Tibial nerve (tissue), 4 donors: ENCODE data around the gene SPATA16. TPM values are rescaled to one million over a fixed set of nuclear protein-coding genes. Genes with fewer than 3 reads are reported as not detected.

Experiments used
- DNase-seq, 2 donors: peaks; one replicate each; pipeline ENCODE4 v3.0.0-alpha.2; 2019; ENCODE audit warnings: low spot score in 2 of 2
- H3K27ac ChIP-seq, 4 donors: fragments of 200-600 bp; sonication (generic) in 3 of 4; one replicate each; pipeline ENCODE4 v1.5.1; 2017 to 2019; ENCODE audit warnings: mild to moderate bottlenecking in 1 of 4
- H3K27me3 ChIP-seq, 2 donors: fragments of 200-600 bp; sonication (generic) in 1 of 2; one replicate each; pipeline versions ENCODE4 v1.5.1 to v1.6.0; 2017 to 2019
- H3K36me3 ChIP-seq, 3 donors: fragments of 200-600 bp; sonication (generic); one replicate each; pipeline ENCODE4 v1.5.1; 2018 to 2019
- H3K4me1 ChIP-seq, 4 donors: fragments of 200-600 bp; sonication (generic) in 3 of 4; one replicate each; pipeline ENCODE4 v1.5.1; 2017 to 2019
- H3K4me3 ChIP-seq, 4 donors: fragments of 200-600 bp; sonication (generic) in 3 of 4; one replicate each; pipeline ENCODE4 v1.5.1; 2017 to 2019; ENCODE audit warnings: mild to moderate bottlenecking in 1 of 4, moderate library complexity in 1 of 4
- H3K9me3 ChIP-seq, 4 donors: fragments of 200-600 bp; sonication (generic) in 3 of 4; one replicate each; pipeline ENCODE4 v1.5.1; 2017 to 2019
- CTCF ChIP-seq, 5 experiments: fragments of 200-600 bp in 3 of 5; fragments of 450-650 bp in 2 of 5; sonication (generic) in 3 of 5; IDR thresholded peaks; one replicate each; pipeline ENCODE4 v1.5.1; 2016 to 2019; ENCODE audit warnings: antibody characterized with exemption in 5 of 5, mild to moderate bottlenecking in 3 of 5, moderate library complexity in 2 of 5
- EP300 ChIP-seq, 2 donors: sonication (generic); formaldehyde crosslinking; IDR thresholded peaks; one replicate each; pipeline ENCODE4 v1.6.1; 2017; ENCODE audit warnings: antibody characterized with exemption in 2 of 2, mild to moderate bottlenecking in 1 of 2
- POLR2A ChIP-seq, 2 donors: fragments of 450-650 bp; IDR thresholded peaks; one replicate each; pipeline ENCODE4 v1.6.1; 2017; ENCODE audit warnings: antibody characterized with exemption in 2 of 2, mild to moderate bottlenecking in 2 of 2, moderate library complexity in 2 of 2
- WGBS, 2 donors: methylation state at CpG; one replicate each; pipeline ENCODE4 v1.1.5; 2018; 5-methylcytosine and 5-hydroxymethylcytosine counted together
- total RNA-seq, 4 donors: library from RNA; depleted of rRNA; stranded (reverse); fragments of >200 nt; gene quantifications; one replicate each; pipeline ENCODE4 v1.1.0, GENCODE V29; 2016

SPATA16 gene
- total RNA-seq, 4 donors from 2014 or later, result not detected

GRCh38 chr3:172984914-172985313 lies 156.1 kb downstream of the SPATA16 start:
- Histone ChIP-seq H3K4me1 (no peaks in the 10 kb centered on the region), H3K27ac (no peak overlapping the region), H3K36me3 (no peaks in the 10 kb centered on the region), H3K9me3 (no peaks in the 10 kb centered on the region), H3K27me3 (no peaks in the 10 kb centered on the region), H3K4me3 (no peak overlapping the region)
- 88 to 97% methylated on average over 1 of the region's 1 CpG for WGBS, 2 donors
- no peak for DNase-seq
- TF ChIP-seq EP300 (IDR thresholded peaks at IDR 0.05) (no peak), POLR2A (IDR thresholded peaks at IDR 0.05) (no peak), CTCF (IDR thresholded peaks at IDR 0.05) (no peak)

GRCh38 chr3:172982736-172983364 lies 158.2 kb downstream of the SPATA16 start:
- no peak for DNase-seq
- TF ChIP-seq POLR2A (IDR thresholded peaks at IDR 0.05), result no peak
- TF ChIP-seq CTCF (IDR thresholded peaks at IDR 0.05), result no peak
- TF ChIP-seq EP300 (IDR thresholded peaks at IDR 0.05), result no peak
- H3K9me3 ChIP-seq, result no peaks in the 10 kb centered on the region
- H3K27ac ChIP-seq, result no peak overlapping the region
- H3K27me3 ChIP-seq, result no peaks in the 10 kb centered on the region
- no peaks in the 10 kb centered on the region for H3K36me3 ChIP-seq
- no peak overlapping the region for H3K4me3 ChIP-seq
- WGBS, 2 donors, result 34 to 44% methylated on average over 3 of the region's 3 CpGs
- H3K4me1 ChIP-seq, result no peaks in the 10 kb centered on the region

GRCh38 chr3:172981407-172981983 lies 159.5 kb downstream of the SPATA16 start:
- no peak overlapping the region for H3K4me3 ChIP-seq
- H3K9me3 ChIP-seq, result no peaks in the 10 kb centered on the region
- no peak overlapping the region for H3K27ac ChIP-seq
- TF ChIP-seq POLR2A (IDR thresholded peaks at IDR 0.05) (no peak), CTCF (IDR thresholded peaks at IDR 0.05) (no peak), EP300 (IDR thresholded peaks at IDR 0.05) (no peak)
- no peaks in the 10 kb centered on the region for H3K36me3 ChIP-seq
- 62 to 70% methylated on average over 3 of the region's 3 CpGs for WGBS, 2 donors
- DNase-seq, result no peak
- H3K27me3 ChIP-seq, result no peaks in the 10 kb centered on the region
- no peaks in the 10 kb centered on the region for H3K4me1 ChIP-seq

- Histone ChIP-seq H3K36me3 (no peaks in the 10 kb centered on the region), H3K4me1 (no peaks in the 10 kb centered on the region), H3K27ac (no peak overlapping the region), H3K27me3 (no peaks in the 10 kb centered on the region), H3K9me3 (no peaks in the 10 kb centered on the region), H3K4me3 (no peak overlapping the region)
- no peak for TF ChIP-seq CTCF (IDR thresholded peaks at IDR 0.05)
- TF ChIP-seq EP300 (IDR thresholded peaks at IDR 0.05), result no peak
- no peak for TF ChIP-seq POLR2A (IDR thresholded peaks at IDR 0.05)
- no peak for DNase-seq
- 77% methylated on average over 8 of the region's 8 CpGs for WGBS, 2 donors
Measured at GRCh38 chr3:172980849-172981248, 160.2 kb downstream of the SPATA16 start.

GRCh38 chr3:172977696-172978095 lies 163.3 kb downstream of the SPATA16 start:
- Histone ChIP-seq H3K9me3 (no peaks in the 10 kb centered on the region), H3K27ac (no peak overlapping the region), H3K4me3 (no peak overlapping the region), H3K27me3 (no peaks in the 10 kb centered on the region), H3K36me3 (no peaks in the 10 kb centered on the region), H3K4me1 (no peaks in the 10 kb centered on the region)
- DNase-seq, result no peak
- TF ChIP-seq EP300 (IDR thresholded peaks at IDR 0.05) (no peak), POLR2A (IDR thresholded peaks at IDR 0.05) (no peak), CTCF (IDR thresholded peaks at IDR 0.05) (no peak)
- WGBS, 2 donors, result 82 to 83% methylated on average over 1 of the region's 1 CpG
